HG02623 (cell line): ENCODE results near the gene TGM3.

Experiments used
- ATAC-seq: cut with Tn5 transposase; IDR thresholded peaks from one replicate; pipeline ENCODE4 v1.9.1; 2021; ENCODE audit warnings: moderate library complexity; ENCODE audit not compliant: unreplicated experiment

Gene TGM3

DNA sequence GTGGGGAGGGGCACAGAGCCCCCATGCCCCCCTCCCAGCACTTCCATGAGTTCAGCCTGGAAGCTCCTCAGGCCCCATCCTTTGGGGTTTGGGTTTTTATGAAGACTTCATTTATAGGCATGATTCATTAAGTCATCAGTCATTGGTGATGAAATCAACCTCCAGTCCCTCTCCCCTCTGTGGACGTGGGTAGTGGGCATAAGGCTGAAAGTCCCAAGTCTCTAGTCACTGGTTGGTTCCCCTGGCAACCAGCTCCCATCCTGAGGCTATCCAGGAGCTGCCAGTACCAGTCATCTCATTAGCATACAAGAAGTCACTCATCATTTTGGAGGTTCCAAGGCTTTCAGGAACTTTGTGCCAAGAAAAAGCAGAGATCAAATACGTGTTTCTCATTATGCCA is 9.2 kb downstream of the TGM3 start:
- no peak for ATAC-seq

DNA sequence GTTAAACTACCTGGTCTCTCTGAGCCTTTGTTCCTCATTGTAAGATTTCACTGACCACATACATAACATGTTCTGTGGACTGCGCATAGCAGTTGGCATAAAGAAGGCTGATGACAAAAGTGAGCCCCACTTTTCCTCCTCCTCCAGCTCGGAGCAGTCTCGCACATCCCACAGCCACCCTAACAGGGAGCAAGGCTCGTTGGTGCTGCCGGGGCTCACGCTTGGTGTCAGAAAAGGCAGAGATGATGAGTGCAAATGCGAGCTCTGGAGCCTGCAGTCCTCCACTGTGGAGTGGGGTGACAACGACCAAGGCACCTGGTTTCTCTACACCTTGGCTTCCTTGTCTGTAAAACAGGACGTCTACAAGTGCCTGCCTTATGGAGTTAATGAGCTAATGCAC is 9.7 kb downstream of the TGM3 start:
- ATAC-seq = no peak

DNA sequence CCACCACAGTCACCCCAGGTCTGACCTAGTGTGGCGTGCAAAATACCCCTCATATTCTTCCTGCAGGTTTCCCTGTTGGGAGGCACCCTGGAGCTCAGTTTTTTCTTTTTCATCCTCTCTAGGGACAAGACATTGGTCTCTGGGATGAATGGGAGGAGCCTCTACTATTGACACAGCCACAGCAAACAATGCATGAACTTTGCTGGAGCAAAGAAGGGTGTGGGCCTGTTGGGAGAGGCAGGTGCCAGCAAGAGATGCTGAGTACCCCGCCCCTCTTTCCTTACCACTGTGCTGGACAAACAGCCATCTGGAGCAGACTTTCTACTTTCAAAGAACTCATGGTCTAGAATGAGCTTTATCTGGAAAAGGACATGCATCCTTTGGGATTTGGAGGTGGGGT is 10.1 kb downstream of the TGM3 start:
- no peak for ATAC-seq

DNA sequence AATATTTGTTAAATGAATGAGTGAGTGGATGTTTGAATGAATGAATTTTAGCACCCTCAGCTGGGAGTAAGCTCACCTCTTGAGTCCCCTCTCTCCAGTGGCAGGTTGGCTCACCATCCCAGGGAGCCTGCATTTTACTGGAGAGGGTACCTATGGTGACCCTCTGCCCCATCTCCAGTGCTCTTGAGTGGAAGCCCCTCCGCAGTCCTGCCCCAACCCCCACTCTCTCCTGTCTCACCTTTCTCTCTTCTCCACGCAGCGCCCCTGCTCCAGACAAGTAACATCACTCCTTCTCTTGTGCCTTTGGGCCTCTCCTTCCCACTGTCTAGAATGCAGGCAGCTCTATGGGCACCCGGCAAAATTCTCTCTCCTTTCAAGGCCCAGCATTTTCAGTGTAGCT is 11.3 kb downstream of the TGM3 start:
- ATAC-seq = no peak

DNA sequence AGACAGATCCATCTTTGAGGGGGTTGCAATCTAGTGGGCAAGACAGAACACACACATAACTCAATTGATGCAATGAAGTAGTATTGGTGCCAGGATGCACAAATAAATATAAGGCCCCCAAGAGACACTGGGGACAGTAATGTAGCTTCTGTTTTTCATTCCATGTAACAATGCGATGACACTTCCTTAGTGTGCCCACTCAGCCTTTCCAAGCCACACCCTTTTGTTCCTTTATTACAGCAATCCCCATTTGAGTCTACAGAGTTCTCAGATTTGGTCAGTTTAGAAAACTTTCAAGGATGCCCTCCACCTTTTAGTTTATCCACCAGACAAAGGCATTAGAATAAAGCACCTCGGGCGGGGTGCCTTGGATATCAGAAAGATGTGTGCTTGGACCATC is 15.5 kb downstream of the TGM3 start:
- ATAC-seq = no peak

DNA sequence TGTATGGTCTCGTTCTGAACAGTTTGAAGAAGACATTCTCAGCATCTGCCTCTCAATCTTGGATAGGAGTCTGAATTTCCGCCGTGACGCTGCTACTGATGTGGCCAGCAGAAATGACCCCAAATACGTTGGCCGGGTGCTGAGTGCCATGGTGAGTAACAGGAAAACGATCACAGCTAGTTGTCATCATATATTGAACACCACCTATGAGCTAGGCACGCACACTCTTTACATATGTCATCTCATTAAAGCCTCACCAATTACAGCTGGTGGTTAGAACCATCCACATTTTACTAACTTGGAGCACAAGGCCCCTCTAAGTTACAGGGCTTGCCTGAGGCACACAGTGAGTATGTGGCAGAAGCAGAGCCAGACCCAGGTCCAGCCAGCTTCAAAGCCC is 17.1 kb downstream of the TGM3 start:
- no peak for ATAC-seq

DNA sequence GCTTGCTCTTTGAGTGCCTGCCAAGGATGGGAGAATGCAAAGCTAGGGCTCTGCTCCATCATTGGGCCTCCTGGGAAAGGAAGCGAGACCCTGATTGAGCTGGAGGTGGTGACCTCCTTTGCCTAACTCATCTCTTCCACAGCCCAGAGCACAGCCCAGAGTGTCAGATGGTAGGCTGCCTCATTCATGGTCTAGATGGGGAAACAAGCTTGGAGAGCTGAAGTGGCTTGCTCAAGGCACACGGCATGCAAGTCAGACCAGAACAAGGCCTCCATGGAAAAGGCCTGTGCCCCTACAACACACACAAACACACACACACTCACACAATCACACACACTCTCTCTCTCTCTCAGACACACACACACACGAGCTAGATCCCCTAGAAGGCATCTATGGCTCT is 17.5 kb downstream of the TGM3 start:
- no peak for ATAC-seq

DNA sequence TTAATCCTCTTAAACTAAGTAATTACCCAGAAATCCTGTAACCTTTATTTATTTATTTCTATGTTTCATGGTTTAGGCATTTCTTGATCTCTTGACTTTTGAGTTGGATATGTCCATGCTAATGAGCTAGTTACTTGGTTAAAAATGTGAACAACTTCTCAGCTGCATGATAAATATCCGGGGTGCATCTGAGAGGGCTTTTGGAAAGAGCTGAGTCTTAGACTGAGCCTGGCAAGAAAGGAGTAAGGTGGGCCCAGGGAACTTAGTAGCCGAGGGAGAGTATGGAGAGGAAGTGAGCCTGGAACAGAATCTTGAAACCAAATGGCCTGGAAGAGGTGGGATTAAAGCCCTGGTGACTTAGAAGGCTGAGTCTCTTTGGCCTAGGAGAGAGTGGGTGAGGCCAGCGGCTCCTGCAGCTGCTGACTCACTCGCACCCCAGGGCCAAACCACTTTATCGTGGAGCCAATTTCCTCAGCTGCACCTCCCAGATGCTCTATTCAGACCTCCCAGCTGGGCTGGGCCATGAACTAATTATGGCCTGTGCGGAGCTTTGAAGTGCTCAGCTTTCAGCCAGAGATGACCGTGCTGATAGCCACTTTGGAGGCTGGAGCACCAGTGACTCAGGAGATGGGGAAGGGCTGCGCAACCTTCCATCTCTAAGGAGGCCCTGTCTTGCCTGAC is 19.1 kb downstream of the TGM3 start:
- no peak for ATAC-seq

DNA sequence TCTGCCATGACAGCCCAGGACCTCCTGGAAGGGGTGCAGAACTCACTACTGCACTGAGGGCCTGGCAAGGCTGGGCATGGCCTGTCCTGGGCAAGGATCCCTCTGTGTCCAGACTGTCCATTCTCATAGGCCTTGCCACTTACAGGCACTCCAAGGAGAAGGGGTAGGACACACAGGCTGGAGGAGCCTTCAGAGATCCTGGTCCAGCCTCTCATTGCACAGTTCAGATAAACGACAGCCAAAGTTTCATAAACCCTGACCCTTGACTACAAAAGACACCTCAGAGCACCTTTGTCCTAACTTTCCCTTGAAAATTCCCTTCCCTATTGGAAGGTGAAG is 19.6 kb downstream of the TGM3 start:
- ATAC-seq = no peak

DNA sequence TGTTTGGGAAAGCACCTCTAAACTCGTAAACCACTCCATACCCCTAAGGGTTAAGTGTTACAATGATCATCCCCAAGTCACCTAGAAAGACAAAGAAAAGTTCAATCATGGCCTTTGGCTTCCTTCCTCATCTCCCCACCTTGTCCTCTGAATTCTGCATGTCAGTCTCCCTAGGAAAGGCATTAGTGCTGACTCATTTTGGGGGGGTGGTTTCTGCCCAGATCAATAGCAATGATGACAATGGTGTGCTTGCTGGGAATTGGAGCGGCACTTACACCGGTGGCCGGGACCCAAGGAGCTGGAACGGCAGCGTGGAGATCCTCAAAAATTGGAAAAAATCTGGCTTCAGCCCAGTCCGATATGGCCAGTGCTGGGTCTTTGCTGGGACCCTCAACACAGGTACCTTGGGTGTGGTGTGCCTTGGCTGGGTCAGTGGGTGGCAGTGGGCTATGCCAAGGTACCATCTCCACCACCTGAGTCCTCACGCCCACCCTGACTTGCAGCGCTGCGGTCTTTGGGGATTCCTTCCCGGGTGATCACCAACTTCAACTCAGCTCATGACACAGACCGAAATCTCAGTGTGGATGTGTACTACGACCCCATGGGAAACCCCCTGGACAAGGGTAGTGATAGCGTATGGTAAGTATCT is 21.2 kb downstream of the TGM3 start:
- ATAC-seq = no peak

DNA sequence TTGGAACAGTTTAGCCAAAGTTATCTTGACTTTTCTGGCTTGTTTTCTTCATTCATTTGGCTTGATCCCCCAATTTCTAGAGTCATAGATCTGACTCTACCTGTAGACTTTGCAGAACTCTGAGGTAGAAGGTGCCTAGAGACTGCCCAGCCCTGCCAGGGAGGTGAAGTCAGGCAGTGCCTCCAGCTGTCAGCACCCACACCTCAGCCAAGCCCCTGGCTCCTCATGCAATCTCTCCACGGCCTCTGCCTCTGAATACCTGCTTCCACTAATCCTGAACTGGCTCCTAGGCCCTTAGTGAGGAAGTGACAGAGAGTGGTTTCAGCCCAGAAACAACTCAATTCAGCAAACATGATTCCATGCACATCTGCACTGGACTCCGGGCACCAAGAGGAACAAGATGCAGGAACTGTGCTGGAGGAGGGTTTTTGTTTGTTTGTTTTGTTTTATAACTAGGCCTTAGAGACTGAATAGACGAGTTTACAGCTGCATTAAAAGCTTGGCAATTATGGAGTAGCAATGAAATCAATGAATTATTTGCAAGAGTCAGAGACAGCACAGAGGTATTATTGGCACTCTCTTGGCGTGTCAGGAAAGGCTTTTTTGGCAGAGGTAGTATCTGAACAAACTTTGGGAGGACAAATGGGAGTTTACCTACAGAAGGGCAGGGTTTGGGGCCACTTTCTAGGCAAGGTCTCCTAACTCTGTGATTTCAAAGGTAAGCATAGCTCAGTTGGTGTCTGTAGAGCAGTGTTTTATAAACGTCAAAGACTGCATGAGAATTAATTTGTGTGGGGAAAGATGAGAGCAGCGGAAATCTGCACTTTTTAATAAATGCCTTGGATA is 25.2 kb downstream of the TGM3 start:
- no peak for ATAC-seq

DNA sequence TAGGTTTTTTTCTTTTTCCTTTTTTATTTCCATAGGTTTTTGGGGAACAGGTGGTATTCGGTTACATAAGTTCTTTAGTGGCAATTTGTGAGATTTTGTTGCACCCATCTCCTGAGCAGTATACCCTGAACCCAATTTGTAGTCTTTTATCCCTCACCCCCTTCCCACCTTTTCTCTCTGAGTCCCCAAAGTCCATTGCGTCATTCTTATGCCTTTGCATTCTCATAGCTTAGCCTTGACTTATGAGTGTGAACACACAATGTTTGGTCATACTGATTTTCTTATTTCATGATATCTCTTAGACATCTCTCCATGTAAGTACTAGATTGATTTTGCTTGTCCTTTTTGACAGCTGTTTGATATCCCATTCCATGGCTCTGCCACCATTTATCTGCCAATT is 27.2 kb downstream of the TGM3 start:
- no peak for ATAC-seq

DNA sequence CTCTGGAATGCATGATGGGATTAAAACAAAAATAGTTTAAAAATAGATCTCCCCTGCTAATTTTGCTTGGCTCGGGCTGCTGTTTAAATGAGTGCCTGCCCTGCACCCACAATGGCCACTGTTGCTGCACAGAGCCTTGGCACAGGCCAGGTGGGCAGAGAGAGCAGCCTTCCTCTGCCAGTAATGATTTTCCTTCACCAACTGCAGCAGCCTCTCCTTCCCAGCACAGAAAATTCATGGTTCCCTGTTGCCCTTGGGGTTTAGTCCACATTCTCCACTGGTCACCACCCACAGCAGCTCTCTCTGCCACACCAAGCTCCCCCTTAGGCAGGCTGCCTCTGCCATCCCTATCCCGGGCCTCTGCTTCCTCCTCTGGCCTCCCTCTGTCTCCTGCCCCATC is 30.2 kb downstream of the TGM3 start:
- no peak for ATAC-seq

DNA sequence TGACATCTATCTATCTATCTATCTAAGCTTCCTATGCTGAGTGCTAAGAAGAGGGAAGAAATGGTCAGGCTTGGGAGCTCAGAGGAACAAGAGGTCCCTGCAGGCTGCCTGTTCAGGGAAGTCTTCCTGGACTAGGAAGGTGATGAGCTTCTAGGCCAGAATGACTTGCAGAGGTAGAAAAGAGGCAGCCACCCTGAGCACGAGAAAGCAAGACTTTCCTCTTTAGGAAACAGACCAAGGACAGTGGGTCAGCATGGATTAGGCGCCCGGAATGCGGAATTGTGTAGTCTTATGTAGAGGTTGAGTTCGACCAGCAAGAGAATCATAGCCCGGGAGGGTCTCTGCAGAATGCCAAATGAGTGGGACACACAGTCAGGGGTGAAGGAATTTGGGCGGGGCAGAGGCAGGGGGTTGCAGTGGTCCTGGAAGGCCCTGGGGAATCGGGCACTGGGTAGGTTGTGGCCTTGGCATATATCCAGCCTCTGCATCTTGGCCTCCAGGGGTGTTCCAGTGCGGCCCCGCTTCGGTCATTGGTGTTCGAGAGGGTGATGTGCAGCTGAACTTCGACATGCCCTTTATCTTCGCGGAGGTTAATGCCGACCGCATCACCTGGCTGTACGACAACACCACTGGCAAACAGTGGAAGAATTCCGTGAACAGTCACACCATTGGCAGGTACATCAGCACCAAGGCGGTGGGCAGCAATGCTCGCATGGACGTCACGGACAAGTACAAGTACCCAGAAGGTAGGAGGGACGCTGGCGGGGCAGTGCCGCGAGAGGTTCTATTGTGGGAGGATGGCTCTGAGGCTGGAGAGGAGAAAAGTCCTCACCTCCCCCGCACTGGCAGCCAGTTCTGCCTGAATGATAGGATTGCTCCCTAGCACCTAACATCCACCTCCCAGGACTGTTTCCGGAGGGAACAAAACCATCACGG is 32.1 kb downstream of the TGM3 start:
- no peak for ATAC-seq

DNA sequence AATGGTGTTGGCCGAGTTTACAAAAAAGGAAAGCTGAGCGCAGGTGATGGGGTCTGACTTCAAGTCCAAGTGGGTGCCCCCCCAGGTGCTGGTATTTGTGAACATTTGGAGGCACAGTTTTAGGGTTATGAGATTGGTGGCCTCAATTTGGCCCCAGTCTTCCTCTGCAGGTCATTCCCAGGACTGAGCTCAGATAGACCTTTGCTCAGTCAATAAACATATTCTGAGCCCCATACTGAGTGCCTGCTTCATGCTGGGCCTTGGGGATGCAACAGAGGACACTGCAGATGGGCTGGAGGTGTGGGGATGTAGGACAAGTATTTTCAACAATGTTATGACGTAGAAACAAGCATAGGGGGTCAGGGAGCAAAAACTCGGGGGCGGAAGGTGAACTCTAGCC is 33.5 kb downstream of the TGM3 start:
- no peak for ATAC-seq

DNA sequence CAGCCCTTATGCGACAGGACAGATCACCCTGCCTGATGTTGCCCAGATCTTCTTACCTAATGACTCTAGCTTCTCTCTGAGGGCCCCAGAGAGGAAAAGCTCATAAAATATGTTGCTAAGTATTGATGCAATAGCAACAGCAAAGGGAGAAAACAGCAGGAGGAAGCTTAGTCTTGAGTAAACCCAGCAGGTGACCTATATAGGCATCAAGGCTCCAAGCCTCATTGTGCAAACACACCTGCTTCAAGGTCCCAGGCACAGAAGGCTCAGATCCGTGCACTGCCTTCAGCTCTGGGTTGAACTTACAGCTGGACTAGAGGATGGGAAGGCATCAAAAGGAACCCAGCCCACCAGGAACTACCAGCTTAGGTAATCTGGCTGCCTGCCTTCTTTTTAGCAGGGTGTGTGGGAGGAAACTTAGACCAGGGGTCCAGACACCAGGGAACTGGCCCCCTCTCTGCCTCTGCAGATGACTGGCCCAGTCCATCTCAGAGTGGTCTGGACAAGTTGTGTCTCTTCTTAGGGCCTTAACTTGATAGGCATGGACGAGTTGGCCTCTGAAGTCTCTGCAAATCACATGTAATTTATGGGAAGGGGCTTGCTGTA is 34.4 kb downstream of the TGM3 start:
- no peak for ATAC-seq

DNA sequence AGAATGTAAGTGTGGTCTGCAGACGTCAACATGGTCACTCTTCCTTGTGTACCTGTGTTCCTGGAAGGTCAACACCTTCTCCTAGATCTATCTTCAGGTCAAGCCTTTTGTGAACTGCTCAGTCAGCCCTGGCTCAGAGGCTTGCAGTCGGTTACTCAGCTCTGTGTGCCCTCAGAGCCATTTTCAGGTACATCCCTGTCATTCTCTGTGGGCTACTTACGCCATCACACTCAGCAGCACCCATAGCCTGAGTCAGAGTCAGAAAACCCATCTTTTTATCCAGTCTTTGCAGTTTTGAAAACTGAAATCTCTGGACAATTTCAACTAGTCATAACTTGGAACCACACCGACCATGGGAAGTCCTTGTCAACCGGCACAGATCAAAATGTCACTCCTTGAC is 35.3 kb downstream of the TGM3 start:
- no peak for ATAC-seq

DNA sequence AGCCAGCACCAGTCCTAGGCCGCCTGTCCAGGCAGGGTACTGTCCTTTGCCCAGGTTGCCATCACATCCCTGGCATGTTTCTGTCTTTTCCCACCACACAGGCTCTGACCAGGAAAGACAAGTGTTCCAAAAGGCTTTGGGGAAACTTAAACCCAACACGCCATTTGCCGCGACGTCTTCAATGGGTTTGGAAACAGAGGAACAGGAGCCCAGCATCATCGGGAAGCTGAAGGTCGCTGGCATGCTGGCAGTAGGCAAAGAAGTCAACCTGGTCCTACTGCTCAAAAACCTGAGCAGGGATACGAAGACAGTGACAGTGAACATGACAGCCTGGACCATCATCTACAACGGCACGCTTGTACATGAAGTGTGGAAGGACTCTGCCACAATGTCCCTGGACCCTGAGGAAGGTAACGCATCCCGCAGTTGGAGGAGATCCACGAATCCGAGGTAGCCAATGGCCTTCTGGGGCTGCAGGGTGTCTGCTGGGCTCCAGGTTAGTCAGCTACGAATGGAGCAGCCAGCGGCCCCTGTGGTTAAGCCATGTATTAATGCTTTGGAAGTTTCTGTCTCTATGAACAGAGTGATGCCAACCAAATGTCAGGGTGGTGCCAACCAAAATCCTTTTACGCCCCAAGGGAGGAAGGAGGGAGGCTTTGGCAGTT is 36.2 kb downstream of the TGM3 start:
- ATAC-seq = no peak

DNA sequence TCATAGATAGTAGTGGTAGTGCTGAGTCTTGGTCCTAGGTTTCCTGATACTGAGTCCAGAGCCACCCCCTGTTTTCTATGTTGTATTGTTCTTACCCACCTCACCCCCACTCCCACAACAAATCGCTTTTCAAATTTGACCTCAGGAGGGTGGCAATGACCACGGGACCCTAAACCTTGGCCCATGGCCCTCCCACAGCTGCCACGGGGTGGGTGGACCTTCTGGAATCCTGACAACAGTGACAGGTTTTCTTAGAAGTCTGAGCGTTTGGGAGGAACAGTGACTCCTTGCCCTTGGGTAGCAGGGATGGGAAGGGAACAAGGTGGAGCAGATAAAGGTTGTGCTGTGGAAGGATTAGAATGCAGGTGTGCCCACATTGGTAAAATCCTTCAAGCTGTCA is 36.9 kb downstream of the TGM3 start:
- ATAC-seq = no peak

DNA sequence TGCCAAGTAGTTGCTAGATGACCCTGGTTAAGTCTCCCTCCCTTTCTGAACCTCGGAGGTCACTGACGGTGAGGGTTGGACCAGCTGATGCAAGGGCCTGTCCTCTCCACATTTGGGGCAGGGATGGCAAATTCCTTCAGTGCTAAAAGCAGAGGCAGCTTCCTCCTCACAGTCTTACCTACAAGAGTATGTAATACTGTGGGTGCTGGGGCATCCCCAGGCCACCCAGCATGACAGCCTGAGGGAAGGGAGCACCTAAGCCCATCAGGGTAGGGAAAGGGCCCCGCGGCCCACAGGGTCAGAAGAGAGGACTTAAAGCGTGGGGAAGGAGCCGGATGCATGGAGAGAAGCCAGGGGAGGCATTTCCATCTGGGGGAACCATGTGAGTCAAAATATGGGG is 38.0 kb downstream of the TGM3 start:
- ATAC-seq = no peak
